SJSA1 (cell line): Measurements from ENCODE around the gene SMYD3. TPM values are rescaled to one million over a fixed set of nuclear protein-coding genes. Genes with fewer than 3 reads are reported as not detected.

Experiments
- DNase-seq, 2 experiments: peaks; one replicate each; pipeline ENCODE4 v3.0.0-alpha.2; 2015 to 2020; ENCODE audit warnings: low spot score in 2 of 2, low read depth in 1 of 2
- H3K27ac ChIP-seq: fragments of 250-450 bp; sonication (Bioruptor Pico); 2 replicates; pipeline ENCODE4 v1.5.1; 2020; ENCODE audit warnings: mild to moderate bottlenecking, moderate library complexity
- H3K27me3 ChIP-seq: fragments of 250-450 bp; sonication (Bioruptor Pico); replicated peaks from 2 replicates; pipeline ENCODE4 v1.5.1; 2020; ENCODE audit warnings: mild to moderate bottlenecking, moderate library complexity
- H3K36me3 ChIP-seq: fragments of 250-450 bp; sonication (Bioruptor Pico); 2 replicates; pipeline ENCODE4 v1.5.1; 2020; ENCODE audit warnings: mild to moderate bottlenecking
- H3K4me1 ChIP-seq: fragments of 250-450 bp; sonication (Bioruptor Pico); replicated peaks from 2 replicates; pipeline ENCODE4 v1.6.1; 2021; ENCODE audit warnings: mild to moderate bottlenecking
- H3K4me3 ChIP-seq: fragments of 250-450 bp; sonication (Bioruptor Pico); 2 replicates; pipeline ENCODE4 v1.5.1; 2020; ENCODE audit warnings: mild to moderate bottlenecking
- H3K9me3 ChIP-seq: fragments of 250-450 bp; sonication (Bioruptor Pico); replicated peaks from 2 replicates; pipeline ENCODE4 v1.5.1; 2020; ENCODE audit warnings: mild to moderate bottlenecking
- total RNA-seq: library from RNA; depleted of rRNA; stranded (reverse); fragments of >200 nt; shearing (Covaris generic); gene quantifications from 2 replicates; pipeline ENCODE4 v1.2.3, GENCODE V29; 2014

SMYD3 gene
- total RNA-seq, 1 experiment from 2014 or later: 38.5 TPM

- Histone ChIP-seq H3K36me3 (no peaks in the 10 kb centered on the region), H3K27me3 (no peaks in the 10 kb centered on the region), H3K4me3 (no peak overlapping the region), H3K27ac (no peak overlapping the region), H3K9me3 (no peaks in the 10 kb centered on the region), H3K4me1 (no peaks in the 10 kb centered on the region)
- no peak for DNase-seq
Measured at GRCh38 chr1:246304484-246305259, 202.4 kb downstream of the SMYD3 start.

GRCh38 chr1:246302711-246303317 is 204.3 kb downstream of the SMYD3 start:
- Histone ChIP-seq H3K36me3 (no peaks in the 10 kb centered on the region), H3K27ac (no peak overlapping the region)
- no peak for DNase-seq

GRCh38 chr1:246302251-246302625 is 204.8 kb downstream of the SMYD3 start:
- H3K27me3 ChIP-seq: no peaks in the 10 kb centered on the region
- no peak for DNase-seq
- no peak overlapping the region for H3K4me3 ChIP-seq
- H3K27ac ChIP-seq: no peak overlapping the region
- peaks cover 7% of the 10 kb centered on the region for H3K4me1 ChIP-seq
- H3K9me3 ChIP-seq: no peaks in the 10 kb centered on the region
- no peaks in the 10 kb centered on the region for H3K36me3 ChIP-seq

More at GRCh38 chr1:246302711-246303317, 204.3 kb downstream of the SMYD3 start:
- Histone ChIP-seq H3K27me3 (no peaks in the 10 kb centered on the region), H3K4me1 (peaks cover 1% of the 10 kb centered on the region; the same call in 1 of the 2 replicates), H3K9me3 (no peaks in the 10 kb centered on the region), H3K4me3 (no peak overlapping the region)

GRCh38 chr1:246301553-246302250 is 205.4 kb downstream of the SMYD3 start:
- DNase-seq: no peak
- Histone ChIP-seq H3K4me3 (no peak overlapping the region), H3K9me3 (no peaks in the 10 kb centered on the region), H3K27me3 (no peaks in the 10 kb centered on the region), H3K4me1 (peaks cover 11% of the 10 kb centered on the region), H3K27ac (no peak overlapping the region), H3K36me3 (no peaks in the 10 kb centered on the region)

- H3K9me3 ChIP-seq: no peaks in the 10 kb centered on the region
- H3K27me3 ChIP-seq: no peaks in the 10 kb centered on the region
- no peak overlapping the region for H3K4me3 ChIP-seq
- no peaks in the 10 kb centered on the region for H3K36me3 ChIP-seq
- no peak for DNase-seq
- peaks cover 11% of the 10 kb centered on the region for H3K4me1 ChIP-seq
- H3K27ac ChIP-seq: no peak overlapping the region
Measured at GRCh38 chr1:246300626-246301549, 206.2 kb downstream of the SMYD3 start.

GRCh38 chr1:246297279-246298265 is 209.5 kb downstream of the SMYD3 start:
- Histone ChIP-seq H3K27me3 (no peaks in the 10 kb centered on the region), H3K36me3 (no peaks in the 10 kb centered on the region), H3K9me3 (no peaks in the 10 kb centered on the region), H3K4me3 (no peak overlapping the region), H3K27ac (no peak overlapping the region), H3K4me1 (peaks cover 11% of the 10 kb centered on the region)
- no peak for DNase-seq

GRCh38 chr1:246295968-246296367 is 211.1 kb downstream of the SMYD3 start:
- no peak for DNase-seq
- H3K27me3 ChIP-seq: no peaks in the 10 kb centered on the region
- H3K27ac ChIP-seq: no peak overlapping the region
- no peak overlapping the region for H3K4me3 ChIP-seq
- no peaks in the 10 kb centered on the region for H3K36me3 ChIP-seq
- H3K9me3 ChIP-seq: no peaks in the 10 kb centered on the region
- peaks cover 11% of the 10 kb centered on the region for H3K4me1 ChIP-seq

GRCh38 chr1:246295340-246295739 is 211.7 kb downstream of the SMYD3 start:
- H3K27me3 ChIP-seq: no peaks in the 10 kb centered on the region
- DNase-seq: no peak
- no peak overlapping the region for H3K4me3 ChIP-seq
- H3K9me3 ChIP-seq: no peaks in the 10 kb centered on the region
- H3K4me1 ChIP-seq: peaks cover 11% of the 10 kb centered on the region
- no peak overlapping the region for H3K27ac ChIP-seq
- no peaks in the 10 kb centered on the region for H3K36me3 ChIP-seq

- no peaks in the 10 kb centered on the region for H3K36me3 ChIP-seq
- no peak overlapping the region for H3K4me3 ChIP-seq
- H3K9me3 ChIP-seq: no peaks in the 10 kb centered on the region
- no peak overlapping the region for H3K27ac ChIP-seq
- H3K27me3 ChIP-seq: no peaks in the 10 kb centered on the region
- H3K4me1 ChIP-seq: peaks cover 11% of the 10 kb centered on the region
- no peak for DNase-seq
Measured at GRCh38 chr1:246294263-246294662, 212.8 kb downstream of the SMYD3 start.

- Histone ChIP-seq H3K27me3 (no peaks in the 10 kb centered on the region), H3K9me3 (no peaks in the 10 kb centered on the region), H3K36me3 (no peaks in the 10 kb centered on the region), H3K4me1 (peaks cover 11% of the 10 kb centered on the region), H3K27ac (no peak overlapping the region), H3K4me3 (no peak overlapping the region)
- no peak for DNase-seq
Measured at GRCh38 chr1:246293366-246294121, 213.5 kb downstream of the SMYD3 start.

GRCh38 chr1:246292571-246292970 is 214.5 kb downstream of the SMYD3 start:
- Histone ChIP-seq H3K27me3 (no peaks in the 10 kb centered on the region), H3K9me3 (no peaks in the 10 kb centered on the region), H3K36me3 (no peaks in the 10 kb centered on the region), H3K27ac (no peak overlapping the region), H3K4me1 (peaks cover 8% of the 10 kb centered on the region), H3K4me3 (no peak overlapping the region)
- no peak for DNase-seq

- no peaks in the 10 kb centered on the region for H3K27me3 ChIP-seq
- no peak overlapping the region for H3K27ac ChIP-seq
- no peaks in the 10 kb centered on the region for H3K36me3 ChIP-seq
- H3K4me3 ChIP-seq: no peak overlapping the region
- no peak for DNase-seq
- H3K4me1 ChIP-seq: no peaks in the 10 kb centered on the region
- no peaks in the 10 kb centered on the region for H3K9me3 ChIP-seq
Measured at GRCh38 chr1:246291127-246291526, 216.0 kb downstream of the SMYD3 start.
